Measurements from ENCODE around the gene VWC2L.

VWC2L gene

DNA sequence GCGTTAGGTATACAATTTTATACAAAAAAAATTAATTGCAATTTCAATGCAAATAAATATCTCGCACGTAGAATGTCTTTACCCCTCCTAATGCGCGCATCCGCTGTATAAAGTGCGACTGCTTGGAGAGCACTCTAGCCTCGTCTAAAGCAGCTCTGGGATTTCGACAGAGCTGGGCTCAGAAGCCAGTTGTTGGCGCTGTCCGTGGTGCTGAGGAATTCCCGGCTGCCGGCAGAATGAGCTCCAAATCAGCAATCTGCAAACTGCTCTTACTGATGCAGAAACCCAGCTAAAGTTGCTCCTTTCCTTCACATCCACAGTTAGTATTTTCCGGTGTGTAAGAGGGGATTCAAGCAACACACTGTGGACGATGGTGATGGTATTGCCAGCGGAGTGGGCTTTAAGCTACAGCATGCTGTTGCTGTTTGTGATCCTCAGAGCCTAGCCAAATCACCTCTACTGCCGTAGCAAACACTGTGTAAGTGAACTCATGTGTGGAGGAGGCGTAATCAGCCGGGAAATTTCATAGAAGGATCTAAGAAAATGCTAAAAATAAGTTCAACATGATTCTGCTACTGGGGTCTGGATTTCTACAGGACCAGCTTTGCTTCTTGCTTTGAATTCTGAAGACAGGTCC lies at the start of gene VWC2L:
VWC2L (plus strand) TSS at position 137 of the 637 bp plus-strand sequence. CDS start 3,140 bp downstream, outside the sequence.
- DNase-seq = peak in 1 of 2 experiments; percentile 1

DNA sequence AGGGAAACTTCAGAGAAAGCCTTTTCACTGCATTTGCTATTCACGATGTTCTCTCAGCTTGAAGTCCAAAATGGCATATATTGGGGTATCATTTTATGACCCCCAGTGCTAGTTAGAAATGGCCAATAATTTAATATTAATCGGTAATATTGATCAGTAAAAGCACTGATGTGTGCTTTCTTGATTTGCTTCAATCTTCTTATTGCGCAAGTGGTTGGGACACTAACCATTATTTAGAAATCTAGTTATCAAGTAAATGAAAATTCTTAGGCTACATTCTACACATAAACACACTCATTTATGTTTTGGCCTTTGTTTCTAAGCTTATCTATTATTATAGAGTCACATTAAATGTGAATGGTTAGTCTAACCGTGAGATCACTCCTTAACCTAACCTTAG lies 49.7 kb upstream of the VWC2L start:
- no peak for DNase-seq

DNA sequence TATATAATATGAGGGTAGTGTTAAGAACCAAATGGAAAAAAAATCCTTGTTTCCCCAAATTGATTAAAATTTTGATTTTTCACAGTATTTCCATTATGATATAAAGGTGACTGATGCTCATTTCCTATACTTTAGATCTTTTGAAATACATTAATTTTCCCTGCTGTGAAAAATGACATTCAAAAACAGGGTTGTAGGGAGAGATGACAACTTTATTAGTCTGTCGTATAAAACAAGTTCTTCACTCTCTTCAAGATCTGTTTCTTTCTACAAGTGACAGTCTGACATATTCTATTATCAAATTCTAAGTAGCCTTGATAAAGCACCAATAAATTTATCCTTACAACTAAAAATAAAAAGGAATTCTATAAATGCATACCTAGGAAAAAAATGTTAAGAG lies 45.3 kb upstream of the VWC2L start:
- no peak for DNase-seq

DNA sequence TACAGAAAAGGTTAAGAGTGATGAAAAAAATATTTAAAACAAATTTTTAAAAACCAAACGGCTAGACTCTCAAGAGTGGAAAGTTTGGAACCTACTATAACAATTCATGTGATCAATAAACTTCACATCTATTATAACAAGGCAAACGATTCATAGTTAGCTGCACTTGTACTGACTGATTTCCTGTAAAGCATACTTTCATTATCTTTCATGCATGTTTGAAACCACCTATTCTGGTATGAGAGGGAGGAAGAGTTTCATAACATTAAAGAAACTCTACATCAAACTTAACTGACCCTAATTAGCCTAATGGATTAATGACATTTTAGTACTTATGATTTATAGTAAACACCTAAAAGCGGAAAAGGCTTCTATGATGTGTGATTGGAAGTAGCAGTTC lies 43.7 kb upstream of the VWC2L start:
- no peak for DNase-seq

DNA sequence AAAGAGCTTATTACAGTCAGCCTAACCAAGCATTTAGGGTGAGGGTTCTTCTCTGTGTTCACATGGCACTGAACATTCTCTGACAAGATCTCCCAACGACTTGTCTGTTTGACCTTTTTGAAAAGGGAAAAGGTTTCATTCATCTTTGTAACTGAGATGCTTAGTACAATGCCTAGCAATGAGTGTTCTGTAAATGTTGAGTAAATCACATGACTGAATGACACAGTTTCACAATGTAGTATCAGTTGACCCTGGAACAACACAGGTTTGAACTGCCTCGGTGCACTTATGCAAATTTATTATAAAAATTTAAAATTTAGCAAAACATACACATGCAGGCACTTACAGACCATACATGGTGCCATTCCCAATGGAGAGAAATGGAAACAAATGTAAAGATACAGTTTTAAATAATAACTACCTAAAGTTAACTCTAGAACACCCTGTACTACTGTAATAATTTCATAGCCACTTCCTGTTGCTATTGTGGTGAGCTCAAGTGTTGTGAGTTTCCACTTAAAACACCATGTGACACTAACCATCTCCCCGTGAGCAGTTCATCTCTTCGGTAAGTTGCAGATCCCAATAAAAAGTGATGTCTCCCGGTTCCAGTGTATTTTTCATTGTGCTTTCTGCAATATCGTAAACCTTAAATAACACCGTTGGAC lies 34.1 kb upstream of the VWC2L start:
- no peak for DNase-seq

DNA sequence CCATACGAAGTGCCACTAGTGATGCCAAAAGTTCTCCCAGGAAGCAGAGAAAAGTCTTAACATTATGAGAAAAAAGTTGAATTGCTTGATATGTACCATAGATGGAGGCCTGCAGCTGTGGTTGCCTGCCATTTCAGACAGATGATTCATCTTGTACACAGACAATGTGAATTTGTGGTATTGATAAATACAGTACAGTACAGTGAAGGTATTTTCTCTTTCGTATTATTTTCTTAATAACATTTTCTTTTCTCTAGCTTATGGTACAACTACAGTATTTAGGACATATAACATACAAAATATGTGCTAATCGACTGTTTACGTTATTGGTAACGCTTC lies 33.6 kb upstream of the VWC2L start:
- no peak for DNase-seq

DNA sequence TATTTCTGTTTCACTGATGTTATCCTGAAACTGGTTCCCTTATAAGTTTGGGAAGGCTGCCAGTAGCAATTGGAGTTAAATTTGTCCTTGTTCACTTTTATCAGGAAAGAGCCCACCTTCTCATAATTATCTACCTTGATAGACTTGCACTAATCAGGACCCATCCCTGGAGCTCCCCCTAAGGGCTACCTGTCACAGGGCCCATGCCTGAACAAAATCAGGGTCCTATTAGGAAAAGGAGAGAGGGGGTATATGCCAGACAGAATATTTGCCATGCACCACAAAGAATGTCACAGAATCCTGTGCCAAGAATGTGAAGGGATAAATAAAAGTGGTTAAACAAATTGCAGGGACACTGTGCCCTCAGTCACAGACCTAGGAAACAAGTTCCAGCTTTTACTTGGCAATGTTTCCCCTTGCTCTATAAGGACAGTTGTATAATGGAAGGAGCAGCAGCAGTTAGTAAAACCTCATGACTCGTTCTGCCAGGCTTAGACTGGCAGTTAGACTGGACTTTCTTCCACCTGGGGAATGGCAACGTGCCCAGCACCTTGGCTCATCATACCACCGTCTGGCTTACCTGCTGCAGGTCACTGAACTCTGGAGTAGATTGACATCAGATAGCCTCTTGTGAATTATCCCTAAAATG lies 32.3 kb upstream of the VWC2L start:
- no peak for DNase-seq

DNA sequence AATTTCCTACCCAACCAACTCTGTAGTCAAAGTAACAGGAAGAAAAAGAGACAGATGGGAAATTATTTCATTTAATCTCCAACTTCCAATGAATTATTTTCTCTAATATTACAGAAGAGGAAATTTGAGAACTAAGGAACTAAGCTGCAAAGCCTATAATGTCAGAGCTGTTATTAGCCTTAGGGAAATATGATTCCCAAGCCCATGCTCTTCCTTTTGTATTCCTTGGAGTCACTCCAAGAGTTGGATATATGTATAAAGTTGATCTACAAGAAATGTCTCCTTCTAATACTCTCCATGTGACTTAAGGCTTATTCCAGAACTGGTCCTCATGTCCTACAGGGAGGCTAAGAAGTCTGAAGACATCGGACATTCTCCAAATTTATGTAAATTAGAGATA lies 31.6 kb upstream of the VWC2L start:
- no peak for DNase-seq

DNA sequence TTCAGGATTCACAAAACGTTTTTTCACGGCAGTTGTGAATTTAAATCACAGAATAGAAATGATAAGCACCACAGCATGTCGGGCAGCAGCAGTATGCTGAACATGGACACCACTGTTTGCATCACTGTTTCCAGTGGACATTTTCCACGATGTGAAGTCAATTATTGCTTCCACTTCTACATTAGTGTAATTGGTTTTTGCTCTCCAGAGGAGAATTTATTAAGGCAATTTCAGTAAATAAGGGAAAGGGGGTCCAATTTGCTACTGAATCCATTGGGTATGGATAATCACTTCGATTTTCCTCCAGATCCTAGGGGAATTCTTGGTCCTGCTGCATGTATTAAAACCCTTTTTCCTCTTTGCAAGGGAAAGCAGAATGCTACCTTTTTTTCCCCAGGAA lies 30.2 kb upstream of the VWC2L start:
- no peak for DNase-seq

DNA sequence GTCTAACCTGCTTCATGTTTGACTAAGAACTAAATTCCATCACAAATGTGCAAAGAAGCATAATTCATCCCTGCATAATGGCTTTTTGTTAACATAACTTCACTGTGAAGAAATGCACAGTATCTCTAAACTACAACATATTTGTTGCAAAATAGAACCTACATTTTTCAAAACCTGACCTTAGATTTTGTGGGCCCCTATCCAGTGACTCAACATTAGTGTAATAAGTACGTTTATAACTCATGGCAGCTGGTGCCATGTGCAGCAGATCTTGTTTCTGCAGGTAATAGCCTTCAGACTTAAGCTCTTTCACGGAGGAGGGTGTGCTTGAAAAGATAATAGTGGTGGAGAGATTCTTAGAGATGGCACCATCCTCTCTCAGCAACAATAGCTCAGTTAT lies 28.6 kb upstream of the VWC2L start:
- no peak for DNase-seq

DNA sequence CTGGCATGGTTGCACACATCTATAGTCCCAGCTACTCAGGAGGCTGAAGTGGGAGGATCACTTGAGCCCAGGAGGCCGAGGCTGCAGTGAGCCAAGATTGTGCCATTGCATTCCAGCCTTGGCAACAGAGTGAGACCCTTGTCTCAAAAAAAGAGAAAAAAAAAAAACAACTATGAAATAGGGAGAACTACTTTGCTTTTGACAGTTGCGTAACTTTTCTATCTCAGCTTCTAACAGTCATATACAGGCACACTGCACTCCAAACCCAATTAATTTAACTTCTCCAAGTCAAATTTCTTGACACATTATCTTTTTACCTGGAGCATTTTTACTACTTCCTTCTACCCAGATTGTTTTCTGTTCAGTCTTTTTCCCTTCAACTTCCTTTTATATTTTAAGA lies 24.1 kb upstream of the VWC2L start:
- DNase-seq = no peak

DNA sequence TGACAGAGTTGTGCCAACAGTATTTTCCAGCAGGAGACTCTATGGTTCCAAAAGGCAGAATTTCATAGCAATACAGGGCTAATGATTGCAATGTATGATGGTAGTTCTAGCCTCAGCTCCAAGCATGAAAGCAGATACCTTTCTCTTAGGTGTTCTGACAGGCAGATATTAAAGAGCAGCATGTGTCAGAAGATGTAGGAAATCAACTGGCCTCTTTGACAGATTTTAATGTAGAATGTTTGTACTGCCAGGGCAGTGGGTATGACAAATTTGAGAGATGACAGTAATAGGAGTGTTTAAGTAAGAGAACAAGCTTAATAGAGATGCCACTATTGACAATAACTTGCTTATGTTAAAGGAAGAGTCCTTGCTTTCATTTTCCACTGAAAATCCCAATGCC lies 21.5 kb upstream of the VWC2L start:
- no peak for DNase-seq

DNA sequence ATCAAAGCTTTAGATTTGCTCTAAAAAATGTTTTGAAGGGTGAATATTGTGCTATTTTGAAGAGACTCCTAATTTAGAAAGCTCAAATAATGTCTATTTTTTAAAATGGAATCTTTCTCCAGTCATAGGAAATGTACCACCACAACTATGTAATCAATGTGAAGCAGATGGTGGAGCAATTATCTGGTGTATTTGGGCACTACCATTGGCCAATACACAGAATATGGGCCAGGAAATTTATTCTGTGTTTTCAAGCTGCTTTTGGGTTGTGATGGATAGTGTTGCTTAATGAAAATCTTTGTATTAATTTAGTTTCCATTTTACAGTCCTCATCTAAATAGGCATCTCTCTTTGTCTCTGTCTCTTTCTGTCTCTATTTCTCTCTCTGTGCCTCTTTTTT lies 17.1 kb upstream of the VWC2L start:
- DNase-seq = no peak

DNA sequence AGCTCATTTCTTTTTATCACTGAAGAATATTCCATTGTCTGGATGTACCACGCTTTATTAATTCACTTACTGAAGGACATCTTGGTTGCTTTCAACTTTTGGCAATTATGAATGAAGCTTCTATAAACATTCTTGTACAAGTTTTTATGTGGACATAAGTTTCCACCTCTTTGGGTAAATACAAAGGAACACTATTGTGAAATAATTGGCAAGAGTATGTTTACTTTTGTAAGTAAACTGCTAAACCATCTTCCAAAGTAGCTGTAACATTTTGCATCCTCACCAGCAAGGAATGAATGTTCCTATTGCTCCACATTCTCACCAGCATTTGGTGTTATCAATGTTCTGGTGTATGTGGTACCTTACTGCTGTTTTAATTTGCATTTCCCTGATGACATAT lies 15.8 kb upstream of the VWC2L start:
- DNase-seq = no peak

DNA sequence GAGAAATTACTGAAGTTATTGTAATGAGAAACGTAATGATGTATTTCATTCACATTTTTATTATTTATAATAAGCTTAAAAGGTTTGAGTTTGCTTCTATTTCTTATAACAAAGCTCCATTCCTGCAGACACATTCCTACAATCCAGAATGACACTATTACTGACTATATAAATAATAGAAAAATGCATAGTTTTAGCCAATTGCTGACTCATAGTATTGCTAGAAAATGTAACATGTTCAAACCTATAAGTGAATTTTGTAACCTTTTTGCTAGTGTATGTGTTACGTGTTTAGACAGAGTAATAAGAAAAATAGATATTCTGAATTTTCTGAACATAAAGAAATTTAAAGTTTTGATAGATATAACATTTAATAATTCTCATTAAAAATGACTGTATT lies 9.3 kb upstream of the VWC2L start:
- no peak for DNase-seq

DNA sequence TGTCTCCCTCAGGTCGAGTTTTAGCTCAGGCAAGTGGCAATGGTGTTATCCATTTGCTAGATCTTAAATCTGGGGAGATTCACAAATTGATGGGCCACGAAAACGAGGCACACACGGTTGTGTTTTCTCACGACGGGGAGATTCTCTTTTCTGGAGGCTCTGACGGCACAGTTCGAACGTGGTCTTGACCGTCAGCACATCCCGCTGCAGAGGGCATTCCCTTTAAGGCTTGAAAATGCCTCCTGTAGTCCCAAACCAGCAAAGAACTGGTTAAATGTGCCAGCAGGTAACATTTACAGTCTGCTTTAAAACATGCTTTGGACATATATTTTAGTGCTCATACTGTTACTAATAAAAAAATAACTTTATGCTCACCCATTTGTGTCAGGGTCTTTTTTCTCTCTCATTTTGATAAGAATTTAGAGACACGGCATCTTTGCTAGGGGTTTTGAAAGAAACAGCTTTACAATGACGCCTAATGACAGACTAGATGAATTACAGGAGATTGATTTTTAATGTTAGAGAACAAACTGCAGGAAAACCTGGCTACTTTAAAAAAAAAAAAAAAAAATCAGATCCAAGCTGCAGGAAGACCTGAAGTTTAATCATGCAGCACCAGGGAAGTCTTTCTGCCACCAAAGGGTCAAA lies 602 bp upstream of the VWC2L start:
- DNase-seq = no peak

DNA sequence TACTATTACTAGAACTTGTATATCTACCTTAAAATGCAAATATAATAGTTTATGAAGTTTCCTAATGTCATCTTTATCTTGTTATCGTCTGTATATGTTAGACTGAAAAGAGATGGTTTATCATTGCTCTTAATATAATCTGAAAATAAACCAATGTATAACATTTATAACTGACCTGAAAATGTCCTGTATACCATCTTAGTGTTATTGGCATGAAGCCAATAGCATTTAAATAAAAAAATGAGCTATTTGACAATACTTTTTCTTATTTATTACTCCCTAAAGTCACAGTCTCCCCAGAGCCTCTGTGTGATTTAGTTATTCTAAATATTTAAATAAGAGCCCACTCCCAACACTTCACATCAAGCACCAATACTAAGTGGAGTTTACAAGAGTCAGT lies 1.8 kb downstream of the VWC2L start:
- no peak for DNase-seq

DNA sequence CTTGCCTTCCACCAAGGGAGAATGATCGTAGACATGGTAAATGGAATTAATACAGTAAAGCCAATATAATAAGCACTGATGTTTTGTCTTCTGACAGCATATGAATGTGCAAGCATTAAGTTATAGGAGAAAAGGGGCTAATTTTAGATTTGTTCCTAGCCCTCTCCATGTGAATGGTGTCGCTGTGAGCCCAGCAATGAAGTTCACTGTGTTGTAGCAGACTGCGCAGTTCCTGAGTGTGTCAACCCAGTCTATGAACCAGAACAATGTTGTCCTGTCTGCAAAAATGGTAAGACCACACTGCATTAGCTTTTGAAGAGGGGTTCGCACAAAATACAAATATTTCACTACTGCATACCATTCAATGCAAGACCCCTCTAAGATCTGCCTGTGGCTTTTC lies 25.6 kb downstream of the VWC2L start:
- no peak for DNase-seq

DNA sequence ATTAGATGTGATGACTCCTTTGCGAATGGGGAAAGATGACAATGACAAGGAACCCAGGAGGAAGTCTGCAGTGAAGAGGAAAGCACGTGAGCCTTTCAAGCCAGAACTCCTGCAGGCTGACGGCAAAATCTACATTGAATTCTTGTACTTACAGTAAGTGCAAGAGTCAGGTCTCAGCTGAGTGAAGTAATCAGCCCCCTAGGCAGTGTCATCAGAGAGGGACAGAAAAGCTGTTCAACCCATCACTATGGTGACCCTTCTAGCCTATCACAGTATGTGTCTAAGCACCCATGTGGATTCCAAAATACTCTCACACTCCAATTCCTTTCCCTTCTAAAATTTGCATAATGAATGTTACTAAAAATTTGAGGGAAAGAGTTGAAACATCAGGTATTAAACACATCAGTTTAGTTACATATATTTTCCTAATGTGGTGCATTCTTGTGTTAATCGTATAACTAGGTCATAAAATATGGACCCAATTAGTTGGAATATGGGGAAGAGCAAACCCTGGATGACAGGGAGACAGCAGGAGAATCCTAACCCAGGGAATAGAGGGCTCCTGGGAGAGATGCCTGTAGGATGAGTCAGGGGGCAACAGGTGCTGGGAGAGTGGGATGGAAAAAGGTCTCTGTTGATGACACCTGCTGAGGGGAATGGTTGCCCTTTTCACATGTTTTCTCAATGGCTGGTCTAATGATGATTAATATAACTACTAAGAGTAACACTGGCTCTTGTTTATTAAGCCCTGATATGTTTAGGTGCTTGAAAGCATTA lies 39.5 kb downstream of the VWC2L start:
- DNase-seq = no peak

DNA sequence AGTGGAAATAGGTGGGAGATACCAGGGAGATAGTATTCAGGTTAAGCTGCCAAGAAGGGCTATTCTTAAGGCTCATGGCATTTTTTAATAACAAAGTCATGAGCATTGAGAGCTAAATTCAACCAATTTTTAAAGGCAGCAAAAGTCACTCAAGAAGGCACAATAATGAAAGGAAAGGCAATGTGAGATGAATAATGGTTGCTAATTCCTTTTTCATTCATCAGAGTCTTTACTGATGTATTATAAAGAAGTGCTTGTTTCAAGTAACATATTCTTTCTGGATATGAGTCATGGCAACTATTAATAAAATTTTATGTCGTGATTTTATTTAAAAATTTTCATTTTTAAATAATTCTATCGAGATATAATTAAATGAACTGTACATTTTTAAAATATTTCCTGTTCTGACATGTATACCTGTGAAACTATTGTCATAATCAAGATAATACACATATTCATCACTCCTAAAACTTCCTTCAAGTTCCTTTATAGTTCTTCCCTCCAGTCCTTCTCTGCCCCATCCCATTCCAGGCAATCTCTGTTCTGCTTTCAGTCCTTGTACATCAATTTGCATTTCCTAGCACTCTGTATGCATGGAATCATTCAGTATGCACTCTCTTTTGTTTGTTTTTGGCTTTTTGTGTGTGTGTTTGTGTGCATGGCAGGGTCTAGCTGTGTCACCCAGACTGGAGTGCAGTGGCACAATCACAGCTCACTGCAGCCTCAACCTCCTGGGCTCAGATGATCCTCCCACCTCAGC lies 40.8 kb downstream of the VWC2L start:
- DNase-seq = no peak

DNA sequence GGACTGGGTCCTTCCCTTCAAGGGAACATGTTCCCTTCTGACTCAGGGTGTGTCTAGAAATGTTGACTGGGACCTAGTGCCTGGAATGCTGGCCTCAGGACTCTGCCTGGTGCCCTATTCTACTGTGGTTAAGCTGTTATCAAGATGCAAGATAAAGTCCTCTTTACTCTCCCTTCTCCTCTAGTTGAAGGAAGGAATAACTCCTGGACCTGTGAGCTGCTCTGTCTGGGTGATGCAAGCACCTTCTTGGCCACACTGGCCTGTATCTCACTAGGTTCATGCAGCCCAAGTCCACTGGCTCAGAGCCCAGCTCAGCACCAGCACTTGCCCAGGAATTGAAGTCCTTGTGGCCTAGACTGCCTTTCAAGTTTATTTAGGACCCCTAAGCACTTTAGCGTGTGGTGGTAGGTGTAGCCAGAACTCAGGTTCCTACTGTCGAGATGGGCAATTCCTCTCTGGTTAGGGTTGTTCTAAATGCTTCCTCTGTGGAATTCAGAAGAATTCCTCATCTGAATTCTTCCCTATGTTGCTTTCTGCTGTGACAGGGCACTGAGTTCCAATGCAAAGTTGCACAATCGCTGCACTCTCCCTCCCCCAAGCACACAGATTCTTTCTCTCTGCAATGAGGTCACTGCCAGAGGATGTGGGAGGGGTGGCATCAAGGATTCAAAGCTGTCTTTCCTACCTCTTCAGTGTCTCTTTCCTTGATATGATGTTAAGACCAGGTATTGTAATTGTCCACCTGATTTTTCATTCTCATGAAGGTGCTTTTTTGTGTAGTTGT lies 54.7 kb downstream of the VWC2L start:
- no peak for DNase-seq

DNA sequence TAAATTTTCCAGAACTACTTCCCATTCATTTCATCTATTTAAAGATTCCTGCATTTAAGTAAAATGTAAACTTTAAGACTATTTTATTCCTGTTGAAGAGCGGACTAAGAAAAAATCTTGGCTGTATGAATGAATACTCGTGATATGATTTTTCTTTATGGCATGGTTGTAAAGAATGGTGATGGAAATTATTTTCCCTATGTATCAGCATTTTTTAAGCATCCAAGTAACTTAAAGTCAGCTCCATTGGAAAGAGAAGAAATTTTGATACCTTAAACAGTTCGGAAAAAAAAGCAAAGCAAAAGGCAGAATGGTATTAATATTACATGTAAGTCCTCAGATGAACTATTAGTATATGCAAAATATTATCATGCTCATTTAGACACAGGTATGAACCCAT lies 58.9 kb downstream of the VWC2L start:
- DNase-seq = no peak
